Tibial nerve (tissue), 3 donors: ENCODE measurements around the gene PSMD9.

ENCODE experiments used
- POLR2A ChIP-seq, 2 donors: fragments of 450-650 bp; IDR thresholded peaks; one replicate each; pipeline ENCODE4 v1.6.1; 2017; ENCODE audit warnings: antibody characterized with exemption in 2 of 2, mild to moderate bottlenecking in 2 of 2, moderate library complexity in 2 of 2
- TF ChIP-seq, protein P1 (sequence below), 5 experiments: fragments of 200-600 bp in 3 of 5; fragments of 450-650 bp in 2 of 5; sonication (generic) in 3 of 5; IDR thresholded peaks; one replicate each; pipeline ENCODE4 v1.5.1; 2016 to 2019; ENCODE audit warnings: antibody characterized with exemption in 5 of 5, mild to moderate bottlenecking in 3 of 5, moderate library complexity in 2 of 5

DNA sequence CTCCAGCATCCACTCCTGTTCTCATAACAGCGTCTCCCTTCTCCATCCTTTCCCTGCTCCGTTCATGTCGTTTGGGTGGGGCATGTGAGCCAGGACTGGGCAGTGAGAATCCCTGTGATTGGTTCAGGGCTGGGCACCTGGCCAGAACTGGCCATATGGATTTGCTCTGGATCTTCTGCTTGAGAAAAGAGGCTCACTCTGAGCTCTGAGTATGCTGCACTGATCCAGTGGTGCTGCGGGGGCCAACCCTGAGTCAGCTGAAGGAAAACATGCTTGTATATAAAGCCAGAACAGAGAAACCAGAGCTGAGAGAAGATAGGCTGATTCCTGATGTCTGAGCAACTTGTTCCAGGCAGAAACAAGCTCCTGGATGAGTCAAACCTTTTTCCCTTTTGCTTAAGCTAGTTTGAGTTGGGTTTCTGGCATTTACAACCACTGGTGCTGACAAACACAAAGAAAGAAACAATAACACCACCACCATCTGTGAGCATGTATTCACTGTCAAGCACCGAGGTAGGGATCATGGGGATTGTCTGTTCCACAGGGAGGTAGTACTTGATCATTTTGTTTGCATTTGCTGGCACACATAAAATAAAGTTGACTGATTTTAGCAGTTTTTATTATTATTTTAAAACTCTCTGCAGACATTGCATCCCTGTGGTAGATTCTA, 15.9 kb upstream of the PSMD9 start:
- TF ChIP-seq POLR2A (IDR thresholded peaks at IDR 0.05): no peak
- TF ChIP-seq, protein P1, sequence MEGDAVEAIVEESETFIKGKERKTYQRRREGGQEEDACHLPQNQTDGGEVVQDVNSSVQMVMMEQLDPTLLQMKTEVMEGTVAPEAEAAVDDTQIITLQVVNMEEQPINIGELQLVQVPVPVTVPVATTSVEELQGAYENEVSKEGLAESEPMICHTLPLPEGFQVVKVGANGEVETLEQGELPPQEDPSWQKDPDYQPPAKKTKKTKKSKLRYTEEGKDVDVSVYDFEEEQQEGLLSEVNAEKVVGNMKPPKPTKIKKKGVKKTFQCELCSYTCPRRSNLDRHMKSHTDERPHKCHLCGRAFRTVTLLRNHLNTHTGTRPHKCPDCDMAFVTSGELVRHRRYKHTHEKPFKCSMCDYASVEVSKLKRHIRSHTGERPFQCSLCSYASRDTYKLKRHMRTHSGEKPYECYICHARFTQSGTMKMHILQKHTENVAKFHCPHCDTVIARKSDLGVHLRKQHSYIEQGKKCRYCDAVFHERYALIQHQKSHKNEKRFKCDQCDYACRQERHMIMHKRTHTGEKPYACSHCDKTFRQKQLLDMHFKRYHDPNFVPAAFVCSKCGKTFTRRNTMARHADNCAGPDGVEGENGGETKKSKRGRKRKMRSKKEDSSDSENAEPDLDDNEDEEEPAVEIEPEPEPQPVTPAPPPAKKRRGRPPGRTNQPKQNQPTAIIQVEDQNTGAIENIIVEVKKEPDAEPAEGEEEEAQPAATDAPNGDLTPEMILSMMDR (IDR thresholded peaks at IDR 0.05): no peak
